Activated CD4-positive, alpha-beta T cell treated with anti-CD3 and anti-CD28 coated beads, Interleukin-2, Interleukin-4, amounts not matched to agents 100 ng/mL and 50 ng/mL, durations not matched to agents 16 hours and 8 hours (primary cell): ENCODE measurements around the gene CD53.
"Not testable (repeated sequence)": the region's sequence is repeated elsewhere in the genome, so short reads cannot be mapped to it uniquely, and the experiment has no call there.

Experiments
- DNase-seq: peaks from one replicate; pipeline ENCODE4 v3.0.0-alpha.2; 2020; ENCODE audit warnings: low spot score

The CD53 gene

DNA sequence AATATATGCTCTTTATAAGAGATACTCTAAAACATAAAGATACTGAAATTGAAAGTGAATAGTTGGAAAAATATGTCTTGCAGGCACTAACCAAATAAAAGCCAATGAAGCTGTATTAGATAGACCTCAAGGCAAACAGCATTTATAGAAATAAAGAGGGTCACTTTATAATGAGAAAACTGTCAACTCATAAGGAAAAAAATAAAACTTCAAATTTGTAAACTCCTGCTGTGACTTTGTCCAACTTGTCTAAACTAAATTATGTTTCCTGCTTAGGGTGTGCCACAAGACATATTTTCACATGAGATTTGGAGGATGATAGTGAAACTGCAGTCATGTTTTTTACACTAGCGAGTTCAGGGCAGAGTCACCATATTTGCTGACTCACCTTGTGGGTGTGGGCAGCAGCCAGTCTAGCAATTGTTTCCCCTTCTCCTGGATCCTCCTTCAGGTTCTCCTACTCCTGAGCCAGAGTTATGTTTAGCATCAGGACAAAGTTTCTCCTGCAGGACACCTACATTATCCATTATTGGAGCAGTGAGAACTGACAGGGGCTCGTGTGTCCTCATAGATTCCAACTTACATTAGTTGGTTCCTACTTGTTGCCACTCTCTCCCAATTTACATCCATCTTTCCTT lies 43.8 kb downstream of the CD53 start:
- DNase-seq, result peak; percentile 67

DNA sequence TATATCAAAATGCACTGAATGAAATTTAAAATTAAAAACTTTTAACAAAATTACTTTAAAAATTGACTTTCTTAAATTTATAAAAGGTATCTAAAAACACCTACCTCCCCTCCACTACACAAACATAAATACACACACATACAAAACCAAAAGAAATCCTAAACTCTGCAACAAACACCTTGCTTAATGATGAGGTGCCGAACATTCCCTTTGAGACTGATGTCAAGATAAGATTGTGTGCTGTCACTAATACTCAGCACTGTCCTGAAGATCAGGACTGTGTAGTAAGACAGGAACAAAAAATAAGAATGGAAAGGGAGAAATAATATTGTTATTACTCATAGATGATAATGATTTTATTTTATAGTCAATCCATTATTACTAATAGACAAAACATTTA lies 45.1 kb downstream of the CD53 start:
- no peak for DNase-seq

DNA sequence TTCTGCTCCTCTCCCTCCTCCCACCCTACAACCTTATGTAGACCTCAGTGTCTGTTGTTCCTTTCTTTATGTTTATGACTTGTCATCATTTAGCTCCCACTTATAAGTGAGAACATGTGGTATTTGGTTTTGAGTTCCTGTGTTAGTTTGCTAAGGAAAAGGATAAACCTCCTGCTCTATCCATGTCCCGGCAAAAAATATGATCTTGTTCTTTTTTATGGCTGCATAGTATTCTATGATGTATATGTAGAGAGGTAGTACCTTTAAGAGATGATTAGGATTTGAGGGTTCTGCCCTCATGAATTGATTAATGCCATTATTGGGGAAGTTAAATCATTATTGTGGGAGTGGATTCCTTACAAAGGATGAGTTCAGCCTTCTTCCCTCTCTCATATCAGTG lies 49.0 kb downstream of the CD53 start:
- DNase-seq, result no peak

DNA sequence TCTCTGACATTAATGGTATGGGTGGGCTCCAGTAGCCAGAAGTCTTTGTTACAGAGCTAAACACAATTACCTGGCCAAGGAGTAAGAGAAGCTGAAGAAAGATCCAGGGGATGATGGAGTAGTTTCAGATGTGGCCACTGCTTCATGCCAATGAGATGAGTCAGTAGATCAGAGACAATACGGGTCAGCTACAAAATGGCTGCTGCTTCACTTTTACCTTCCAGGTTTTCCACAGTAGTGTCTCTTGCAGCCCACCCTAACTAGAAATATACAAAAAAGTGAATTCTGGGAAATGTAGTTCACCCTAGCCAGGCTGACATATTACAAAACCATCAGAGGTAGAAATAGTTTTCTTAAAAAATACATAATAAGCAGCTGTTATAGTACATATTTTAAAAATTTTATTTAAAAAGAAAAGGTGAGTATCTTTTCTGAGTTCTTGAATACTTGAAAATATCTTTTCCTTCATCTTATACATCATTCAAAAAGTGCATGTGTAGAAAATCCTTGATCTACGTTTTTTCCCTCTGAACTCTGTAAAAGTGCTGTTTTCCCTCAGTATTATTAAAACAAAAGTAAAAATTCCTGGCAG lies 54.6 kb downstream of the CD53 start:
- no peak for DNase-seq

DNA sequence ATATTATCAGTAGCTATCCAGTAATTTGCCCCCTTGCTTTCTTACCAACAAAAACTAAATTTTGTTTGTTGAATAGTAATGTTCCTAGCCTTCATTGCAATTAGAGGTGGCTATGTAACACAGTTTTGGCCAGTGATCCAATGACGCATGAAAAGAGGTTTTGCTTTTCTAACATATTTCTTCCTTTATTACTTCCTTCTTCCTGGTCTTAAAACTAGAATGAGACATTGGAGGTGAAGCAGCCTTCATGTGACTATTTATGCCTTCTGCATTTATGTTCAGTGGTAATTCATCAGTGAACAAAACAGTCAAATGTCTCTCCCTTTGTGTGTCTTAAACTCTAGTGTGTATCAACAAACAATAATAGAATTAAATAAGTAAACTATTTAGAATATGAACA lies 55.2 kb downstream of the CD53 start:
- no peak for DNase-seq

- no peak for DNase-seq
Measured at GRCh38 chr1:110928904-110929303, 56.0 kb downstream of the CD53 start.

DNA sequence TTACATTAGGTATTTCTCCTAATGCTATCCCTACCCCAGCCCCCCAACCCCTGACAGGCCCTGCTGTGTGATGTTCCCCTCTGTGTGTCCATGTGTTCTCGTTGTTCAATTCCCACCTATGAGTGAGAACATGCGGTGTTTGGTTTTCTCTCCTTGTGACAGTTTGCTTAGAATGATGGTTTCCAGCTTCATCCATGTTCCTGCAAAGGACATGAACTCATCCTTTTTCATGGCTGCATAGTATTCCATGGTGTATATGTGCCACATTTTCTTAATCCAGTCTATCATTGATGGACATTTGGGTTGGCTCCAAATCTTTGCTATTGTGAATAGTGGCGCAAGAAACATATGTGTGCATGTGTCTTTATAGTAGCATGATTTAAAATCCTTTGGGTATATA lies 58.1 kb downstream of the CD53 start:
- DNase-seq, result not testable (repeated sequence)

- DNase-seq, result no peak
Measured at GRCh38 chr1:110936567-110936966, 63.6 kb downstream of the CD53 start.

DNA sequence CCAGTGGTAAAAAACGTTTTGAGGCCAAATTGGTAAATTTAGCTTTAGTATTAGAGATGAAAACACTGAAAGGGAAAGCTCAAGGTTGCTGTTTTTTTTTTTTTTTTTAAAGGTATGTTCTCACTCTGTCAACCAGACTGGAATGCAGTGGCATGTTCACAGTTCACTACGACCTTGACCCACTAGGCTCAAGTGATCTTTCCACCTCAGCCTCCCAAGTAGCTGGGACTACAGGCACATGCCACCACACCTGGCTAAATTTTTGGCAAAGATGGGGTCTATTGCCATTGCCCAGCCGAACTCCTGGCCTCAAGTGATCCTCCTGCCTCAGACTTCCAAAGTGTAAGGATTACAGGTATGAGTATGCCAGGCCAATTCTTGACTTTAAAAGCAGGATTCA lies 71.9 kb downstream of the CD53 start:
- DNase-seq, result no peak

- DNase-seq, result no peak
Measured at GRCh38 chr1:110945626-110946025, 72.7 kb downstream of the CD53 start.

DNA sequence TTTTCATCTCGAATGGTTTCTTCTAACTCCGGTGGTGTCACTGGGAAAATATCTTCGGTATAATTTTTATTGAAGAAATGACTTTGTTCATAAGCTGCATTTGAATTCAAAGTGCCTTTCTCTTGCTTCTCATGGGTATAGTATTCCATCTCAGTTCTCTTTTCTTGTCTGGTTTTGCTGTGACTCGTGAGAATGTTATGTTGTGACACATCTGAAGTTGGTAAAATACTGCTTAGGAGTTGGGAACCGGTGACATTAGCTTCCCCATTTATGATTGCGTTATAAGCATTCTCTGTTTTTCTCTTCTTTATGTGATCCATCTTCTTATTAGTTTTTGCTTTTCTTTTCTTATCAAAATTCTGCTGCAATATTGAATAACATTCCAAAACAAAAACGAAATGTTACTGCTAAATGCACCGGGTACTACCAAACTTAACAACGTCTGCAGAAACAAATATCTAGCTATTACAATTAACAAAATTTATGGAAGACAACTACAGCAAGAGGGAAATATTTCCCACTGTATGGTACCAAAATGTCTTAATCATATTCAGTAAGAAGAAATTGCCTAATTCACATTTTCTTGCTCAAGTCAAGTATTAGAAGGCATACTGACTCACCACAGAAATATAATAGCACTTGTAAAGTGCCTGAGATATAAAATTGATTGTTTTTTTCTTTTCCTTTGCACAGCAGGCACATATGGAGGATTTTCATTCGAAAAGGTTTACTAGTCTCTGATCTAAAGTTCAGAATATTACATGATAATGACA lies 75.3 kb downstream of the CD53 start:
- no peak for DNase-seq
